ENCODE results near the gene NUAK2.
A peak's percentile ranks its signal among the peaks of the same experiment; 100 is the strongest.

Gene NUAK2

GRCh38 chr1:205342986-205343385, 21.4 kb upstream of the NUAK2 start:
- TF ChIP-seq POLR2AphosphoS5 (IDR thresholded peaks at IDR 0.05; ENCODE audit: borderline replicate concordance, low read depth, low read length) (no peak), EZH2 (IDR thresholded peaks at IDR 0.05) (no peak), FOXP2 (optimal IDR thresholded peaks at IDR 0.05; ENCODE audit: control extremely low read depth, extremely low read length, insufficient read depth) (no peak)
- no peak for DNase-seq (ENCODE audit: low read depth, low spot score)
- Histone ChIP-seq H3K36me3 (ENCODE audit: insufficient read depth, low read length) (no peaks in the 10 kb centered on the region), H3K27ac (no peak overlapping the region), H3K9ac (ENCODE audit: insufficient read length) (no peak overlapping the region), H3K4me3 (no peak overlapping the region), H3K9me3 (ENCODE audit: low read depth, low read length) (no peaks in the 10 kb centered on the region)

DNA sequence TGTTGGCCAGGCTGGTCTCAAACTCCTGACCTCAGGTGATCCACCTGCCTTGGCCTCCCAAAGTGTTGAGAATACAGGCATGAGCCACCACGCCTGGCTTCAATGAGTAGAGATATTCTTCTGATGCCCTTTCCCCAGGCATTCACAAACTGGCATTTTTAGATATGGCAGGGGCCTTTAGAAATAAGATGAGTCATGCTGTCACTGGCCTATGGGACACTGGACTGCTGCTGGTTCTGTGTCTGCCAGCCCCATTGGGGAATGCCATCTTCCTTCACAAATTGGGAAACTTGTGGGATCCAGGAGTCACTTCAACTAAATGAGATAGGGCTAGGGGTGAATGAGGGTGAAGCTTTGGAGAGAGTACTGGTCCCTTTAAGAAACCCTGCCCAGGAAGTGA, 19.1 kb upstream of the NUAK2 start:
- no peak for DNase-seq (ENCODE audit: low read depth, low spot score)
- Histone ChIP-seq H3K9ac (ENCODE audit: insufficient read length) (no peak overlapping the region), H3K36me3 (ENCODE audit: insufficient read depth, low read length) (no peaks in the 10 kb centered on the region), H3K4me3 (no peak overlapping the region), H3K9me3 (ENCODE audit: low read depth, low read length) (no peaks in the 10 kb centered on the region), H3K27ac (no peak overlapping the region)
- TF ChIP-seq FOXP2 (optimal IDR thresholded peaks at IDR 0.05; ENCODE audit: control extremely low read depth, extremely low read length, insufficient read depth) (no peak), POLR2AphosphoS5 (IDR thresholded peaks at IDR 0.05; ENCODE audit: borderline replicate concordance, low read depth, low read length) (no peak), EZH2 (IDR thresholded peaks at IDR 0.05) (no peak)

GRCh38 chr1:205339717-205340116, 18.2 kb upstream of the NUAK2 start:
- Histone ChIP-seq H3K4me3 (no peak overlapping the region), H3K27ac (no peak overlapping the region), H3K9me3 (ENCODE audit: low read depth, low read length) (no peaks in the 10 kb centered on the region), H3K9ac (ENCODE audit: insufficient read length) (no peak overlapping the region), H3K36me3 (ENCODE audit: insufficient read depth, low read length) (no peaks in the 10 kb centered on the region)
- TF ChIP-seq EZH2 (IDR thresholded peaks at IDR 0.05) = no peak
- no peak for DNase-seq (ENCODE audit: low read depth, low spot score)

- no peak overlapping the region for H3K4me3 ChIP-seq
- TF ChIP-seq EZH2 (IDR thresholded peaks at IDR 0.05) (no peak), FOXP2 (optimal IDR thresholded peaks at IDR 0.05; ENCODE audit: control extremely low read depth, extremely low read length, insufficient read depth) (no peak), POLR2AphosphoS5 (IDR thresholded peaks at IDR 0.05; ENCODE audit: borderline replicate concordance, low read depth, low read length) (no peak)
- H3K9ac ChIP-seq (ENCODE audit: insufficient read length) = no peak overlapping the region
- H3K9me3 ChIP-seq (ENCODE audit: low read depth, low read length) = no peaks in the 10 kb centered on the region
- no peak overlapping the region for H3K27ac ChIP-seq
- DNase-seq (ENCODE audit: low read depth, low spot score) = no peak
- H3K36me3 ChIP-seq (ENCODE audit: insufficient read depth, low read length) = no peaks in the 10 kb centered on the region
These were observed 17.7 kb upstream of the NUAK2 start for GRCh38 chr1:205339197-205339702.

DNA sequence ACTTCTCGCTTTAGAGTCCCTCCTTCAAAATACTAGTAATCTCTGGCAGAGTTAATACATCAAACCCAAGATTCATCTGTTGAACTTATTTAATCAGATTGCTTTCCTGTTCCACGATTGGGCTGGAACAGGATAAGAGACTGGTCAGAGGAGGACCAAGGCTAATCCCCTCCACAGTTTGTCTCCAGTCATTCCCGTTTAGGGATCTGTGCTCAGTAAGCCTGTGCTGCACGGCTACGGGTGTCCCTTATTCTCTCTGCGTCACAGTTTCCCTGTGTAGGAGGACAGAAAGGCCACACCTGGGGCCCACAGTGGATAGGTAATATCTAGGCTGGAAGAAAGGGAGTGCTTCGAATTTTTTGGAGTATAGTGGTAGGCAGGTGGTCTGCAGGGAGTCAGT, 16.5 kb upstream of the NUAK2 start:
- H3K36me3 ChIP-seq (ENCODE audit: insufficient read depth, low read length) = no peaks in the 10 kb centered on the region
- H3K27ac ChIP-seq = no peak overlapping the region
- no peak overlapping the region for H3K9ac ChIP-seq (ENCODE audit: insufficient read length)
- no peak for TF ChIP-seq EZH2 (IDR thresholded peaks at IDR 0.05)
- TF ChIP-seq POLR2AphosphoS5 (IDR thresholded peaks at IDR 0.05; ENCODE audit: borderline replicate concordance, low read depth, low read length) = no peak
- TF ChIP-seq FOXP2 (optimal IDR thresholded peaks at IDR 0.05; ENCODE audit: control extremely low read depth, extremely low read length, insufficient read depth) = no peak
- no peaks in the 10 kb centered on the region for H3K9me3 ChIP-seq (ENCODE audit: low read depth, low read length)
- no peak for DNase-seq (ENCODE audit: low read depth, low spot score)
- no peak overlapping the region for H3K4me3 ChIP-seq

GRCh38 chr1:205337481-205337880, 15.9 kb upstream of the NUAK2 start:
- no peak for TF ChIP-seq POLR2AphosphoS5 (IDR thresholded peaks at IDR 0.05; ENCODE audit: borderline replicate concordance, low read depth, low read length)
- TF ChIP-seq FOXP2 (optimal IDR thresholded peaks at IDR 0.05; ENCODE audit: control extremely low read depth, extremely low read length, insufficient read depth) = no peak
- no peak for TF ChIP-seq EZH2 (IDR thresholded peaks at IDR 0.05)
- Histone ChIP-seq H3K4me3 (no peak overlapping the region), H3K9me3 (ENCODE audit: low read depth, low read length) (no peaks in the 10 kb centered on the region), H3K36me3 (ENCODE audit: insufficient read depth, low read length) (no peaks in the 10 kb centered on the region), H3K9ac (ENCODE audit: insufficient read length) (no peak overlapping the region), H3K27ac (no peak overlapping the region)
- no peak for DNase-seq (ENCODE audit: low read depth, low spot score)

GRCh38 chr1:205335692-205336091, 14.1 kb upstream of the NUAK2 start:
- no peak for TF ChIP-seq EZH2 (IDR thresholded peaks at IDR 0.05)
- TF ChIP-seq FOXP2 (optimal IDR thresholded peaks at IDR 0.05; ENCODE audit: control extremely low read depth, extremely low read length, insufficient read depth) = no peak
- TF ChIP-seq POLR2AphosphoS5 (IDR thresholded peaks at IDR 0.05; ENCODE audit: borderline replicate concordance, low read depth, low read length) = no peak
- Histone ChIP-seq H3K4me3 (no peak overlapping the region), H3K27ac (no peak overlapping the region), H3K9me3 (ENCODE audit: low read depth, low read length) (no peaks in the 10 kb centered on the region), H3K9ac (ENCODE audit: insufficient read length) (no peak overlapping the region), H3K36me3 (ENCODE audit: insufficient read depth, low read length) (no peaks in the 10 kb centered on the region)
- DNase-seq (ENCODE audit: low read depth, low spot score) = peak; percentile 12

DNA sequence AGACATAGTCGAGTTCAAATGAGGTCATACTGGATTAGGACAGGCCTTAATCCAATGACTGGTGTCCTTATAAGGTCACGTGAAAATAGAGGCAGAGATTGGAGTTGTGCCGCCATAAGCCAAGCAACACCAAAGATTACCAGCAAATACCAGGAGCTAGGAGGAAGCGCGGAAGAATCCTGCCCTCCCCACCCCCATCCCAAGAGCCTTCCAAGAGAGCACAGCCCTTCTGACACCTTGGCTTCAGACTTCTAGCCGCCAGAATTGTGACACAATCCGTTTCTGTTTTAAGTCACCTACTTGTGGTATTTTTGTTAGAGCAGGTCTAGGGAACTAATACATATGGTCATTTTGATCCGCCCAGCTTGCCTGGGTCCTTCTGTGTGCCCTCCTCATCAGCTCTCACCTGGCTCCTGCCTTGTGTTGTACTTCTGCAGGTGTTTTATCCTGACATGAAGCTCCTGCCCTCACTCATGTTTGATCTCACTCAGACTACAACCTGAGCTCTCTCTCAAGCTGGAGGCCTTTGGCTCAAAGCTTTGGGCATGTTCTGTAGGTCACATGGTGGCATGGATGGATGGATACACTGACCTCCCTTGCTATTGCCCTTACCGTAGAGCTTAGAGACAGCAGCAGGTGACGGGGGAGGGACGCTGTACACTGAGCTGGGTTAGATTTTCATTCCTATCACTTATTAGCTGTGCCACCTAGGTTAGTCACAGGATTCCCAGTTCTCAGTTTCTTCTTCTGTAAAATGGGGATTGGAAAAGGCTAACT, 10.7 kb upstream of the NUAK2 start:
- H3K36me3 ChIP-seq (ENCODE audit: insufficient read depth, low read length) = no peaks in the 10 kb centered on the region
- H3K4me3 ChIP-seq = no peak overlapping the region
- no peak overlapping the region for H3K27ac ChIP-seq
- no peak for TF ChIP-seq EZH2 (IDR thresholded peaks at IDR 0.05)
- TF ChIP-seq FOXP2 (optimal IDR thresholded peaks at IDR 0.05; ENCODE audit: control extremely low read depth, extremely low read length, insufficient read depth) = no peak
- no peak for TF ChIP-seq POLR2AphosphoS5 (IDR thresholded peaks at IDR 0.05; ENCODE audit: borderline replicate concordance, low read depth, low read length)
- H3K9me3 ChIP-seq (ENCODE audit: low read depth, low read length) = no peaks in the 10 kb centered on the region
- no peak overlapping the region for H3K9ac ChIP-seq (ENCODE audit: insufficient read length)
- DNase-seq (ENCODE audit: low read depth, low spot score) = no peak

DNA sequence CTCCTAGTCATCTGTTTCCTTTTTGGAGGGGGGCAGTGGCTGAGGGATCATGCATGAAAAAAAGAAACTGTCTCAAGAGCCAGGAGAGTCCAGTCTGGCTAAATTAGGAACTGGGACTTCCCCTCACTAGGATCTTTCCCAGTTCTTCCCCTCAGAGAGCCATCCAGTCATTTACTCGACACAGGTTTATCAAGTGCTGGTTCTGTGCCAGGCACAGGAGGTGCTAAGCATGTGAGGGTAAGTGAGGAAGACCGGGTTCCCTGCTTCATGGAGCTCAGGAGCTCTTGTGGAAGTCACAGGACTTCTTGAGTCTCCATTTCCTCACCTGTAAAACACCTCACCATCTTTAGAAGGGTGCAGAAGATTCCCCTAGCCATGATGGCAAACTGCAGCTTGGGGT, 8.6 kb upstream of the NUAK2 start:
- no peaks in the 10 kb centered on the region for H3K9me3 ChIP-seq (ENCODE audit: low read depth, low read length)
- no peak overlapping the region for H3K27ac ChIP-seq
- no peaks in the 10 kb centered on the region for H3K36me3 ChIP-seq (ENCODE audit: insufficient read depth, low read length)
- no peak overlapping the region for H3K4me3 ChIP-seq
- no peak for TF ChIP-seq EZH2 (IDR thresholded peaks at IDR 0.05)
- TF ChIP-seq POLR2AphosphoS5 (IDR thresholded peaks at IDR 0.05; ENCODE audit: borderline replicate concordance, low read depth, low read length) = no peak
- no peak for TF ChIP-seq FOXP2 (optimal IDR thresholded peaks at IDR 0.05; ENCODE audit: control extremely low read depth, extremely low read length, insufficient read depth)
- DNase-seq (ENCODE audit: low read depth, low spot score) = no peak
- H3K9ac ChIP-seq (ENCODE audit: insufficient read length) = no peak overlapping the region
